ENCODE results near the gene IFNLR1. TPM values are rescaled to one million over a fixed set of nuclear protein-coding genes. Genes with fewer than 3 reads are reported as not detected.

The IFNLR1 gene
- total RNA-seq, 4 donors from 2014 or later: 2.6 to 37.4 (median 12.7) TPM

- WGBS, 2 donors (ENCODE audit: low coverage in 1 of 2): 79 to 82% methylated on average over 4 to 5 of the region's 5 CpGs
- H3K36me3 ChIP-seq: no peaks in the 10 kb centered on the region
- no peak for DNase-seq
- no peaks in the 10 kb centered on the region for H3K9me3 ChIP-seq
- H3K27ac ChIP-seq: no peak overlapping the region
- H3K4me1 ChIP-seq: peaks cover 0 to 6% (median 0%) of the 10 kb centered on the region in 4 donors
- no peak for TF ChIP-seq CTCF (IDR thresholded peaks at IDR 0.05)
- no peak for TF ChIP-seq POLR2A (IDR thresholded peaks at IDR 0.05)
- no peak for TF ChIP-seq EP300 (IDR thresholded peaks at IDR 0.05; ENCODE audit: low read depth)
- no peak for TF ChIP-seq POLR2AphosphoS5 (IDR thresholded peaks at IDR 0.05)
- intact Hi-C loops (cut with DNase I; ENCODE audit: low total_unique reads): no loop called here
- no peak overlapping the region for H3K4me3 ChIP-seq
- in situ Hi-C loops (cut with MboI; ENCODE audit: low pct_ligation_motif_present in 1 of 4, low pct_unique_long_range_greater_than_20kb in 1 of 4, low sequenced_read_pairs in 3 of 4): no loop called here
- no peaks in the 10 kb centered on the region for H3K27me3 ChIP-seq
Observed at GRCh38 chr1:24173638-24174575, 13.2 kb downstream of the IFNLR1 start.

- in situ Hi-C loops (cut with MboI; ENCODE audit: low pct_ligation_motif_present in 1 of 4, low pct_unique_long_range_greater_than_20kb in 1 of 4, low sequenced_read_pairs in 3 of 4): no loop called here
- Histone ChIP-seq H3K27ac (no peak overlapping the region), H3K36me3 (no peaks in the 10 kb centered on the region), H3K27me3 (no peaks in the 10 kb centered on the region), H3K4me3 (no peak overlapping the region), H3K9me3 (no peaks in the 10 kb centered on the region), H3K4me1 (peaks cover 0 to 6% (median 0%) of the 10 kb centered on the region in 4 donors)
- intact Hi-C loops (cut with DNase I; ENCODE audit: low total_unique reads): no loop called here
- 97 to 100% methylated on average over 4 to 5 of the region's 5 CpGs for WGBS, 2 donors (ENCODE audit: low coverage in 1 of 2)
- DNase-seq: no peak
- TF ChIP-seq POLR2AphosphoS5 (IDR thresholded peaks at IDR 0.05): no peak
- no peak for TF ChIP-seq EP300 (IDR thresholded peaks at IDR 0.05; ENCODE audit: low read depth)
- TF ChIP-seq CTCF (IDR thresholded peaks at IDR 0.05): no peak
- no peak for TF ChIP-seq POLR2A (IDR thresholded peaks at IDR 0.05)
Observed at GRCh38 chr1:24172598-24172997, 14.5 kb downstream of the IFNLR1 start.

- Histone ChIP-seq H3K9me3 (no peaks in the 10 kb centered on the region), H3K4me3 (no peak overlapping the region), H3K27me3 (no peaks in the 10 kb centered on the region), H3K36me3 (no peaks in the 10 kb centered on the region), H3K27ac (no peak overlapping the region), H3K4me1 (no peaks in the 10 kb centered on the region)
- 92% methylated on average over 12 of the region's 12 CpGs; no CpG with 5 or more reads in 1 of the 2 donors for WGBS, 2 donors (ENCODE audit: low coverage in 1 of 2)
- in situ Hi-C loops (cut with MboI; ENCODE audit: low pct_ligation_motif_present in 1 of 4, low pct_unique_long_range_greater_than_20kb in 1 of 4, low sequenced_read_pairs in 3 of 4): no loop called here
- TF ChIP-seq POLR2AphosphoS5 (IDR thresholded peaks at IDR 0.05): no peak
- TF ChIP-seq POLR2A (IDR thresholded peaks at IDR 0.05): no peak
- no peak for TF ChIP-seq EP300 (IDR thresholded peaks at IDR 0.05; ENCODE audit: low read depth)
- TF ChIP-seq CTCF (IDR thresholded peaks at IDR 0.05): no peak
- DNase-seq: no peak
- intact Hi-C loops (cut with DNase I; ENCODE audit: low total_unique reads): no loop called here
Observed at GRCh38 chr1:24169286-24169685, 17.8 kb downstream of the IFNLR1 start.

- DNase-seq: no peak
- Histone ChIP-seq H3K36me3 (no peaks in the 10 kb centered on the region), H3K4me3 (no peak overlapping the region), H3K27me3 (no peaks in the 10 kb centered on the region), H3K27ac (no peak overlapping the region), H3K9me3 (no peaks in the 10 kb centered on the region), H3K4me1 (no peaks in the 10 kb centered on the region)
- intact Hi-C loops (cut with DNase I; ENCODE audit: low total_unique reads): no loop called here
- in situ Hi-C loops (cut with MboI; ENCODE audit: low pct_ligation_motif_present in 1 of 4, low pct_unique_long_range_greater_than_20kb in 1 of 4, low sequenced_read_pairs in 3 of 4): no loop called here
- 91 to 92% methylated on average over 6 to 7 of the region's 7 CpGs for WGBS, 2 donors (ENCODE audit: low coverage in 1 of 2)
- TF ChIP-seq POLR2A (IDR thresholded peaks at IDR 0.05) (no peak), EP300 (IDR thresholded peaks at IDR 0.05; ENCODE audit: low read depth) (no peak), CTCF (IDR thresholded peaks at IDR 0.05) (no peak), POLR2AphosphoS5 (IDR thresholded peaks at IDR 0.05) (no peak)
Observed at GRCh38 chr1:24168245-24168644, 18.8 kb downstream of the IFNLR1 start.

All from transverse colon (tissue), 4 donors.